ENCODE data around the gene ITGB4. TPM values are rescaled to one million over a fixed set of nuclear protein-coding genes. Genes with fewer than 3 reads are reported as not detected.

The ITGB4 gene
- total RNA-seq, 1 experiment from 2014 or later, result 5.3 TPM

GRCh38 chr17:75750661-75751423 lies 29.6 kb downstream of the ITGB4 start:
- Histone ChIP-seq H4K20me1 (ENCODE audit: control insufficient read depth, insufficient read depth, insufficient read length) (no peaks in the 10 kb centered on the region), H4K8ac (replicated peaks; ENCODE audit: insufficient read length, low read depth, low read length) (no peak overlapping the region), H3T11ph (ENCODE audit: low read length) (no peak overlapping the region), H2BK15ac (ENCODE audit: low read depth, low read length) (no peak overlapping the region), H3K4me2 (ENCODE audit: insufficient read depth, insufficient read length, low read length) (no peak overlapping the region), H3K18ac (ENCODE audit: insufficient read length, low read depth, low read length) (no peak overlapping the region), H3K9ac (ENCODE audit: extremely low read depth, insufficient read length, low read length) (no peak overlapping the region), H3K14ac (ENCODE audit: insufficient read depth, low read length) (no peak overlapping the region), H2BK120ac (ENCODE audit: low read depth, low read length, poor library complexity, severe bottlenecking) (no peak overlapping the region), H2AK5ac (ENCODE audit: insufficient read length, low read length) (no peak overlapping the region), H3K23ac (ENCODE audit: insufficient read length, low read depth, low read length) (no peak overlapping the region), H2BK12ac (ENCODE audit: insufficient read length, low read depth, low read length) (no peak overlapping the region), H3K27ac (ENCODE audit: insufficient read length, low read depth, low read length) (no peak overlapping the region), H2BK5ac (ENCODE audit: insufficient read length, low read length) (no peak overlapping the region), H3K4me1 (ENCODE audit: insufficient read depth, low read length) (no peaks in the 10 kb centered on the region; the same call in 1 of the 2 replicates), H3K23me2 (ENCODE audit: insufficient read length, low read depth, low read length, poor library complexity, severe bottlenecking) (peaks cover 3% of the 10 kb centered on the region), H3K4ac (ENCODE audit: low read depth, low read length) (no peak overlapping the region), H3K56ac (ENCODE audit: insufficient read length, low read depth, low read length) (no peak overlapping the region), H2AFZ (ENCODE audit: low read length) (no peak overlapping the region), H3K79me1 (ENCODE audit: insufficient read depth, low read depth, low read length, poor library complexity, severe bottlenecking) (no peaks in the 10 kb centered on the region), H2BK20ac (ENCODE audit: low read depth, low read length, poor library complexity, severe bottlenecking) (no peak overlapping the region), H3K27me3 (ENCODE audit: insufficient read depth, low read length) (no peaks in the 10 kb centered on the region), H3K79me2 (ENCODE audit: insufficient read depth, low read length) (no peaks in the 10 kb centered on the region), H4K5ac (ENCODE audit: insufficient read length, low read depth, low read length) (no peak overlapping the region), H3K9me3 (ENCODE audit: control insufficient read depth, low read depth, low read length) (no peaks in the 10 kb centered on the region), H4K91ac (ENCODE audit: insufficient read length, low read depth, low read length) (no peak overlapping the region)
- H3K36me3 Mint-ChIP-seq (ENCODE audit: insufficient read depth in 1 of 3, low read depth in 3 of 3), result no peaks in the 10 kb centered on the region
- no peak for DNase-seq
- peaks cover 9 to 12% of the 10 kb centered on the region in 2 experiments for H3K4me1 Mint-ChIP-seq
- H3K27ac Mint-ChIP-seq, result no peak overlapping the region
- no peaks in the 10 kb centered on the region; a peak in 1 of 5 replicates for H3K9me3 Mint-ChIP-seq
- WGBS (ENCODE audit: extremely low coverage, insufficient read length, low lambda C conversion rate), result no CpG with 5 or more reads among the region's 23 CpGs
- peaks cover 12% of the 10 kb centered on the region for H3K27me3 Mint-ChIP-seq (ENCODE audit: low read depth)
- no peak for TF ChIP-seq CTCF (conservative IDR thresholded peaks at IDR 0.05)
- no peak overlapping the region for H3K4me3 Mint-ChIP-seq
